Endothelial cell of umbilical vein (primary cell): ENCODE results near the gene ETS1. TPM values are rescaled to one million over a fixed set of nuclear protein-coding genes. Genes with fewer than 3 reads are reported as not detected.

Experiments used
- BruUV-seq: library from RNA; stranded (reverse); fragments of 400-500 nt; replicated peaks from 2 replicates; lab custom pipeline; 2021; lab: Mats Ljungman, UMichigan
- CTCF ChIA-PET: fragments of 300-600, 350-600 bp; sonication (Branson Sonifier 250); formaldehyde crosslinking; loops from one replicate; lab custom pipeline; 2021; ENCODE audit warnings: antibody characterized with exemption, inconsistent platforms; lab: Charles Lee
- POLR2A ChIA-PET: fragments of 300-600, 350-600 bp; sonication (Branson Sonifier 250); formaldehyde crosslinking; loops from one replicate; lab custom pipeline; 2021; ENCODE audit warnings: antibody characterized with exemption, inconsistent platforms; lab: Charles Lee
- DNase-seq: peaks from one replicate; pipeline ENCODE4 v3.0.0-alpha.2; 2011; ENCODE audit warnings: low read depth, low spot score
- FAIRE-seq: peaks from 2 replicates; lab custom pipeline; 2011; peaks lifted over from hg19 to GRCh38; lab: Jason Lieb, UNC
- H2AFZ ChIP-seq: 2 replicates; pipeline ENCODE4 v1.6.0; 2012; ENCODE audit warnings: low read depth, low read length, control low read depth, inconsistent platforms
- H3K27ac ChIP-seq: 2 replicates; pipeline ENCODE4 v1.5.1; 2011; ENCODE audit warnings: low read depth, mild to moderate bottlenecking, control low read depth, low read length, moderate library complexity; ENCODE audit not compliant: insufficient read depth
- H3K27me3 ChIP-seq, 2 experiments: 2 replicates each; pipeline versions ENCODE4 v1.6.0 to v1.6.1; 2011; ENCODE audit warnings: low read length in 2 of 2, mixed read lengths in 1 of 2; ENCODE audit not compliant: control insufficient read depth in 2 of 2, insufficient read depth in 2 of 2
- H3K36me3 ChIP-seq, 2 experiments: 2 replicates in 1 of 2; 3 replicates in 1 of 2; pipeline ENCODE4 v1.5.1; 2011; ENCODE audit warnings: low read length in 2 of 2, mild to moderate bottlenecking in 1 of 2, moderate library complexity in 1 of 2; ENCODE audit not compliant: control insufficient read depth in 2 of 2, insufficient read depth in 2 of 2; ENCODE audit errors: extremely low read depth in 1 of 2
- H3K4me1 ChIP-seq: 3 replicates; pipeline ENCODE4 v1.5.1; 2011; ENCODE audit warnings: mild to moderate bottlenecking, low read length; ENCODE audit not compliant: control insufficient read depth, insufficient read depth; ENCODE audit errors: extremely low read depth
- H3K4me2 ChIP-seq: 2 replicates; pipeline ENCODE4 v1.6.1; 2011; ENCODE audit warnings: low read length, control low read depth, mixed read lengths; ENCODE audit not compliant: insufficient read depth
- H3K4me3 ChIP-seq, 3 experiments: fragments of 200-600 bp in 1 of 3; sonication (generic), shearing (Covaris generic) in 1 of 3; replicated peaks in 1 of 3; 2 replicates each; pipeline ENCODE4 v1.5.1; 2011 to 2016; ENCODE audit warnings: control low read depth in 3 of 3, low read length in 3 of 3, mild to moderate bottlenecking in 2 of 3, inconsistent platforms in 1 of 3, low read depth in 1 of 3, moderate library complexity in 1 of 3; ENCODE audit not compliant: insufficient read depth in 1 of 3
- H3K79me2 ChIP-seq: 2 replicates; pipeline ENCODE4 v1.6.0; 2012; ENCODE audit warnings: low read length, inconsistent platforms; ENCODE audit not compliant: control insufficient read depth, insufficient read depth
- H3K9ac ChIP-seq: replicated peaks from 2 replicates; pipeline ENCODE3; 2011; ENCODE audit warnings: low read length, control low read depth; ENCODE audit not compliant: insufficient read depth; ENCODE audit errors: extremely low read depth
- H3K9me1 ChIP-seq: replicated peaks from 3 replicates; pipeline ENCODE4 v1.6.0; 2011; ENCODE audit warnings: mild to moderate bottlenecking, low read length; ENCODE audit not compliant: control insufficient read depth, insufficient read depth; ENCODE audit errors: extremely low read depth
- H3K9me3 ChIP-seq: replicated peaks from 2 replicates; pipeline ENCODE4 v1.5.1; 2012; ENCODE audit warnings: low read length, inconsistent platforms; ENCODE audit not compliant: control insufficient read depth, insufficient read depth
- H4K20me1 ChIP-seq: replicated peaks from 2 replicates; pipeline ENCODE3; 2011; ENCODE audit warnings: mild to moderate bottlenecking, low read length; ENCODE audit not compliant: control insufficient read depth, insufficient read depth; ENCODE audit errors: extremely low read depth
- FOS ChIP-seq: IDR thresholded peaks from 2 replicates; pipeline ENCODE4 v1.6.1; 2011; ENCODE audit warnings: mild to moderate bottlenecking, low read length, moderate library complexity, borderline replicate concordance; ENCODE audit not compliant: insufficient read depth
- JUN ChIP-seq: IDR thresholded peaks from 2 replicates; pipeline ENCODE4 v1.6.1; 2011; ENCODE audit warnings: borderline replicate concordance, low read depth; ENCODE audit not compliant: insufficient read length, insufficient read depth
- MAX ChIP-seq: IDR thresholded peaks from 2 replicates; pipeline ENCODE4 v1.6.1; 2011; ENCODE audit not compliant: insufficient read depth, insufficient read length
- MYC ChIP-seq: IDR thresholded peaks from one replicate; pipeline ENCODE4 v1.6.1; 2011; ENCODE audit warnings: mild to moderate bottlenecking, low read depth, low read length
- POLR2AphosphoS5 ChIP-seq: IDR thresholded peaks from 2 replicates; pipeline ENCODE4 v1.6.1; 2012; ENCODE audit warnings: low read depth, mild to moderate bottlenecking, control low read depth, low read length, moderate library complexity; ENCODE audit not compliant: insufficient read depth
- dilution Hi-C: fragments of 300-500 bp; cut with MboI; formaldehyde crosslinking; loops from one replicate; pipeline ENCODE4 v1.15.0; 2019; ENCODE audit warnings: low sequenced_read_pairs; ENCODE audit not compliant: extremely low pct_ligation_motif_present
- intact Hi-C: fragments of 100-400 bp; cut with micrococcal nuclease; formaldehyde crosslinking; loops from one replicate; pipeline ENCODE4 v1.10.0; 2022
- polyA plus RNA-seq, 4 experiments: library from polyadenylated mRNA; depleted of rRNA in 3 of 4; stranded (reverse) in 3 of 4; unstranded in 1 of 4; fragments of >200 nt; gene quantifications; 2 replicates each; pipeline versions ENCODE4 v1.2.1 to v1.2.3, GENCODE V29; 2011 to 2012; ENCODE audit warnings: missing spikeins in 1 of 4
- total RNA-seq: library from RNA; stranded (reverse); gene quantifications from 2 replicates; pipeline ENCODE4 v1.2.3, GENCODE V29; 2021
- TF ChIP-seq, protein P1 (sequence below), 2 donors: IDR thresholded peaks; 1 replicate in 1 of 2; 2 replicates in 1 of 2; pipeline ENCODE4 v1.5.1; 2011; ENCODE audit warnings: low read length in 2 of 2, mild to moderate bottlenecking in 2 of 2, moderate library complexity in 2 of 2, control low read depth in 1 of 2, inconsistent platforms in 1 of 2, low read depth in 1 of 2; ENCODE audit not compliant: insufficient read depth in 1 of 2; ENCODE audit errors: extremely low read depth in 1 of 2

ETS1 gene
- total and polyA plus RNA-seq, 2 donors (not counting 3 experiments of a cell fraction or from before 2014, with no cell fraction given), result 34.2 to 115 TPM

- Histone ChIP-seq H2AFZ (no peak overlapping the region), H3K9me3 (no peaks in the 10 kb centered on the region), H4K20me1 (no peaks in the 10 kb centered on the region), H3K9me1 (no peaks in the 10 kb centered on the region), H3K4me1 (no peaks in the 10 kb centered on the region), H3K4me3 (no peak overlapping the region), H3K9ac (no peak overlapping the region), H3K79me2 (no peaks in the 10 kb centered on the region), H3K27ac (no peak overlapping the region), H3K4me2 (no peak overlapping the region), H3K36me3 (no peaks in the 10 kb centered on the region), H3K27me3 (peaks cover 0 to 1% of the 10 kb centered on the region in 2 experiments)
- BruUV-seq, result no TSS peak
- dilution Hi-C loops (no loop called here), intact Hi-C loops (no loop called here)
- no peak for TF ChIP-seq POLR2AphosphoS5
- TF ChIP-seq JUN, result no peak
- no peak for TF ChIP-seq MYC
- no peak for TF ChIP-seq FOS
- no peak for TF ChIP-seq MAX
- TF ChIP-seq, protein P1, sequence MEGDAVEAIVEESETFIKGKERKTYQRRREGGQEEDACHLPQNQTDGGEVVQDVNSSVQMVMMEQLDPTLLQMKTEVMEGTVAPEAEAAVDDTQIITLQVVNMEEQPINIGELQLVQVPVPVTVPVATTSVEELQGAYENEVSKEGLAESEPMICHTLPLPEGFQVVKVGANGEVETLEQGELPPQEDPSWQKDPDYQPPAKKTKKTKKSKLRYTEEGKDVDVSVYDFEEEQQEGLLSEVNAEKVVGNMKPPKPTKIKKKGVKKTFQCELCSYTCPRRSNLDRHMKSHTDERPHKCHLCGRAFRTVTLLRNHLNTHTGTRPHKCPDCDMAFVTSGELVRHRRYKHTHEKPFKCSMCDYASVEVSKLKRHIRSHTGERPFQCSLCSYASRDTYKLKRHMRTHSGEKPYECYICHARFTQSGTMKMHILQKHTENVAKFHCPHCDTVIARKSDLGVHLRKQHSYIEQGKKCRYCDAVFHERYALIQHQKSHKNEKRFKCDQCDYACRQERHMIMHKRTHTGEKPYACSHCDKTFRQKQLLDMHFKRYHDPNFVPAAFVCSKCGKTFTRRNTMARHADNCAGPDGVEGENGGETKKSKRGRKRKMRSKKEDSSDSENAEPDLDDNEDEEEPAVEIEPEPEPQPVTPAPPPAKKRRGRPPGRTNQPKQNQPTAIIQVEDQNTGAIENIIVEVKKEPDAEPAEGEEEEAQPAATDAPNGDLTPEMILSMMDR (IDR thresholded peaks at IDR 0.05; ENCODE audit: extremely low read depth in 1 of 2, insufficient read depth in 1 of 2, low read depth in 1 of 2, low read length in 2 of 2), result no peak
- no peak for FAIRE-seq
- ChIA-PET CTCF (interaction anchor here (0.7 to 3.3 kb wide), 3 partner anchors 10 to 13 kb away, joined by 3 to 8 read pairs (median 4); no protein-coding TSS in a partner anchor), POLR2A (no interaction called here)
- DNase-seq, result no peak
Observed at GRCh38 chr11:128421577-128422330, 165.6 kb downstream of the ETS1 start.
